GM12878 (cell line): Measurements from ENCODE around the gene PFKFB2. TPM values are rescaled to one million over a fixed set of nuclear protein-coding genes. Genes with fewer than 3 reads are reported as not detected.

ENCODE experiments used
- ATAC-seq: fragments of 200-7000 bp; cut with Tn5 transposase; 3 replicates; pipeline ENCODE4 v1.9.1; 2020; ENCODE audit warnings: mild to moderate bottlenecking, moderate library complexity
- BruUV-seq: library from RNA; stranded (reverse); fragments of 400-500 nt; replicated peaks from 2 replicates; lab custom pipeline; 2021; lab: Mats Ljungman, UMichigan
- CTCF ChIA-PET: fragments of 300-600 bp; sonication (Branson Sonifier 250); formaldehyde crosslinking; extraction: SDS; loops from one replicate; lab custom pipeline; 2021; ENCODE audit warnings: inconsistent platforms; lab: Yijun Ruan, JAX
- POLR2A ChIA-PET: fragments of 350-600 bp; formaldehyde crosslinking; extraction: SDS; loops from one replicate; lab custom pipeline; 2021; ENCODE audit warnings: inconsistent platforms; lab: Charles Lee
- RAD21 ChIA-PET: fragments of 300-600 bp; sonication (Branson Sonifier 250); formaldehyde crosslinking; loops from one replicate; lab custom pipeline; 2023; ENCODE audit warnings: antibody characterized with exemption; ENCODE audit not compliant: unreplicated experiment; lab: Charles Lee
- SMC1A ChIA-PET: fragments of 300-600 bp; sonication (Branson Sonifier 250); formaldehyde crosslinking; loops from one replicate; lab custom pipeline; 2023; ENCODE audit not compliant: unreplicated experiment, uncharacterized antibody; lab: Charles Lee
- DNase-seq: peaks from one replicate; pipeline ENCODE4 v3.0.0-alpha.2; 2011; ENCODE audit warnings: low read depth, low spot score
- FAIRE-seq: peaks from 3 replicates; lab custom pipeline; 2011; peaks lifted over from hg19 to GRCh38; lab: Jason Lieb, UNC
- H2AFZ ChIP-seq: 2 replicates; pipeline ENCODE4 v1.6.0; 2011; ENCODE audit warnings: low read depth, low read length, control low read depth; ENCODE audit not compliant: control insufficient read depth
- H3K27ac ChIP-seq: 2 replicates; pipeline ENCODE4 v1.5.1; 2011; ENCODE audit warnings: control low read depth; ENCODE audit not compliant: control insufficient read depth, insufficient read depth
- H3K27me3 ChIP-seq, 2 experiments: replicated peaks in 1 of 2; 2 replicates each; pipeline versions ENCODE4 v1.6.0 to v1.6.1; 2011; ENCODE audit warnings: low read length in 1 of 2; ENCODE audit not compliant: control insufficient read depth in 2 of 2, insufficient read depth in 2 of 2
- H3K36me3 ChIP-seq, 2 experiments: 2 replicates each; pipeline ENCODE4 v1.5.1; 2011; ENCODE audit warnings: low read length in 1 of 2; ENCODE audit not compliant: control insufficient read depth in 2 of 2, insufficient read depth in 2 of 2
- H3K4me1 ChIP-seq: 2 replicates; pipeline ENCODE4 v1.6.1; 2011; ENCODE audit warnings: mild to moderate bottlenecking, low read length, moderate library complexity, mixed read lengths; ENCODE audit not compliant: control insufficient read depth, insufficient read depth
- H3K4me2 ChIP-seq: 2 replicates; pipeline ENCODE4 v1.6.0; 2011; ENCODE audit warnings: control low read depth; ENCODE audit not compliant: control insufficient read depth, insufficient read depth
- H3K4me3 ChIP-seq: fragments of 200-600 bp; sonication (generic); 2 replicates; pipeline ENCODE4 v1.5.1; 2016
- H3K79me2 ChIP-seq: 2 replicates; pipeline ENCODE4 v1.6.0; 2011; ENCODE audit warnings: low read length; ENCODE audit not compliant: control insufficient read depth, insufficient read depth
- H3K9ac ChIP-seq: 2 replicates; pipeline ENCODE4 v1.8.0; 2011; ENCODE audit warnings: low read length, control low read depth, mixed read lengths; ENCODE audit not compliant: control insufficient read depth, insufficient read depth
- H3K9me3 ChIP-seq: replicated peaks from 3 replicates; pipeline ENCODE4 v1.5.1; 2011; ENCODE audit warnings: mild to moderate bottlenecking, low read length; ENCODE audit not compliant: control insufficient read depth, insufficient read depth
- H4K20me1 ChIP-seq: 2 replicates; pipeline ENCODE4 v1.6.0; 2011; ENCODE audit not compliant: control insufficient read depth, insufficient read depth
- SMAD1 ChIP-seq: fragments of 450-650 bp; IDR thresholded peaks from 2 replicates; pipeline ENCODE4 v1.6.1; 2018; ENCODE audit warnings: mild to moderate bottlenecking, low read depth; ENCODE audit not compliant: partially characterized antibody
- SP1 ChIP-seq: IDR thresholded peaks from one replicate; pipeline ENCODE4 v1.6.1; 2011; ENCODE audit warnings: low read depth, low read length
- WGBS: methylation state at CpG from one replicate; pipeline ENCODE4 v1.1.6; 2016; ENCODE audit warnings: low lambda C conversion rate; ENCODE audit not compliant: insufficient replicate concordance, insufficient coverage; ENCODE audit errors: missing lambda C conversion rate; 5-methylcytosine and 5-hydroxymethylcytosine counted together
- in situ Hi-C: fragments of 300-500 bp; cut with MboI; formaldehyde crosslinking; loops from 9 replicates; pipeline ENCODE4 v1.14.3; 2018; ENCODE audit warnings: mixed read lengths
- intact Hi-C: fragments of 100-400 bp; cut with micrococcal nuclease; formaldehyde crosslinking; loops from one replicate; pipeline ENCODE4 v1.14.2; 2022; ENCODE audit not compliant: unreplicated experiment
- polyA plus RNA-seq, 11 experiments: library from polyadenylated mRNA; depleted of rRNA in 4 of 11; unstranded in 6 of 11; stranded (reverse) in 5 of 11; fragments of >200 nt; fragmentation: Nextera tagmentation in 4 of 11; fragmentation: Illumina TruSeq in 1 of 11; extraction: Ambion mirVana in 4 of 11; extraction: Trizol in 1 of 11; gene quantifications; 1 replicate in 1 of 11; 2 replicates in 10 of 11; pipeline versions ENCODE4 v1.2.1 to v1.2.3, GENCODE V29; 2011 to 2016; ENCODE audit warnings: inconsistent platforms in 2 of 11, missing spikeins in 2 of 11, low read depth in 1 of 11
- total RNA-seq, 4 experiments: library from RNA; depleted of rRNA in 3 of 4; stranded (reverse); fragments of >200 nt in 3 of 4; fragmentation: Illumina TruSeq in 1 of 4; extraction: Trizol in 1 of 4; gene quantifications; 2 replicates each; pipeline versions ENCODE4 v1.2.1 to v1.2.3, GENCODE V29; 2013 to 2021
- TF ChIP-seq, protein P1 (sequence below): fragments of 450-650 bp; formaldehyde crosslinking; IDR thresholded peaks from 2 replicates; pipeline ENCODE4 v1.4.0; 2022; ENCODE audit warnings: mild to moderate bottlenecking, moderate library complexity
- TF ChIP-seq, protein P2 (sequence below): IDR thresholded peaks from 2 replicates; pipeline ENCODE4 v1.6.1; 2011; ENCODE audit warnings: borderline replicate concordance, low read depth, mild to moderate bottlenecking, moderate library complexity, mixed read lengths, low read length; ENCODE audit not compliant: insufficient read depth; ENCODE audit errors: extremely low read length

The PFKFB2 gene
- total and polyA plus RNA-seq, 10 of the 15 experiments (the other 5 are each of a cell fraction or from before 2014, with no cell fraction given) = 0.40 to 1.3 (median 1.0) TPM

DNA sequence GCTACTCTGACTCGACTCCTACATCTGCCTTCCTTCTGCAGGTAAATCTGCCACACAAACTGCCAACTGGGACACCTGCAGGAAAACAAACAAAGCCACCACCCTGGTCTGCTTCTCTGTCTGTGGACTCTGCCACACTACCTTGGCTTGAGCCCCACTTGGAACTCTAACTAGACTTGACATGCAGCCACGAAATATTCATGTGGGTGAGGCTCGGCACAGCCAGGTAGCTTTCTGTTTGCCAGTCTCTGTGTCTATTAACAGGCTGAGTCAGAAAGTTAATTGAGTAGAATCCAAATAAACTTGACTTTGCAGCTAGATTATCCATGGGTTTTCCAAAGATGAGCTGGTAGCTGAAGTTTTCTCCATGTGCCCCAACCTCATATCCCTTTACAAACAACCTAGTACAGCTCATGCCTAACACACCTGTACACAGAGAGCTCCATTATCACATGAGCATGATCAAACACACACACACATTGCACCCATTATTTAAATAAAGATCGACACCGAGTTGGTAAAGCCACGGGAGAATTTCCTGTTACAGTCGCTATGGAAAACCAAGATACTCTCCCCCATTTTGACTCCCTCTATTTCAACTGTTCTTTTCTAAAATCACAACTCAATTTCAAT is 21.3 kb upstream of the PFKFB2 start (continued):
- TF ChIP-seq, protein P1, sequence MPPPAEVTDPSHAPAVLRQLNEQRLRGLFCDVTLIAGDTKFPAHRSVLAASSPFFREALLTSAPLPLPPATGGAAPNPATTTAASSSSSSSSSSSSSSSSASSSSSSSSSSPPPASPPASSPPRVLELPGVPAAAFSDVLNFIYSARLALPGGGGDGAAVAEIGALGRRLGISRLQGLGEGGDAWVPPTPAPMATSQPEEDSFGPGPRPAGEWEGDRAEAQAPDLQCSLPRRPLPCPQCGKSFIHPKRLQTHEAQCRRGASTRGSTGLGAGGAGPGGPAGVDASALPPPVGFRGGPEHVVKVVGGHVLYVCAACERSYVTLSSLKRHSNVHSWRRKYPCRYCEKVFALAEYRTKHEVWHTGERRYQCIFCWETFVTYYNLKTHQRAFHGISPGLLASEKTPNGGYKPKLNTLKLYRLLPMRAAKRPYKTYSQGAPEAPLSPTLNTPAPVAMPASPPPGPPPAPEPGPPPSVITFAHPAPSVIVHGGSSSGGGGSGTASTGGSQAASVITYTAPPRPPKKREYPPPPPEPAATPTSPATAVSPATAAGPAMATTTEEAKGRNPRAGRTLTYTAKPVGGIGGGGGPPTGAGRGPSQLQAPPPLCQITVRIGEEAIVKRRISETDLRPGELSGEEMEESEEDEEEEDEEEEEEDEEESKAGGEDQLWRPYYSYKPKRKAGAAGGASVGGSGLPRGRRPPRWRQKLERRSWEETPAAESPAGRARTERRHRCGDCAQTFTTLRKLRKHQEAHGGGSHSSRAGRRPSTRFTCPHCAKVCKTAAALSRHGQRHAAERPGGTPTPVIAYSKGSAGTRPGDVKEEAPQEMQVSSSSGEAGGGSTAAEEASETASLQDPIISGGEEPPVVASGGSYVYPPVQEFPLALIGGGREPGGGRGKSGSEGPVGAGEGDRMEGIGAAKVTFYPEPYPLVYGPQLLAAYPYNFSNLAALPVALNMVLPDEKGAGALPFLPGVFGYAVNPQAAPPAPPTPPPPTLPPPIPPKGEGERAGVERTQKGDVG = no peak

DNA sequence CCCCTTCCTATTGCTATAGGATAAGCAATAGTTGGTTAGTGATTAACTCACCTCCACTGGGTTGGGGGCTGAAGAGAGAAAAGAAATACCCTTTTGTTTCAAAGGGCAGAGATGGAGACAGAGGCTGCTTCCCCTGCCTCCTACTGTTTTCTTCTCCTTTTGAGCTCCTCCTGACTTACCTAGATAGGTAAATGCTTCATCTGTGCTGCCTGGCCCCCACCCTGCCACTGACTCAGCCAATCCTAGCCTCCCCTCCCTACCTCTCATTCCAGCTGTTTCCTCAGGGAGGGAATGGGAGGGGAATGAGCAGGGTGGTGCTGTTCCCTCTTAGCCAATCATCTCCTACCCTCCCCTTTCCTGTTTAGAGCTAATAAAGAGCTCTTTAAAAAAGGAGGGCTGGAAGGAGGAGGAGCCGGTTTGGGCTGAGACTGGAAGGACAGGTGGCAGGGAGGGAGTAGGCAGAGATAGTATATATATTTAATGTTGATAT is 20.5 kb upstream of the PFKFB2 start, which contains the start of gene C1orf116:
Gene C1orf116 (minus strand): TSS at position 229 of the 490 bp plus-strand sequence. CDS start 5,158 bp downstream, outside the sequence.
- POLR2A ChIA-PET = no interaction called here
- SMC1A ChIA-PET = interaction anchor here (1.1 kb wide), 1 partner anchor 15 kb away, joined by 8 read pairs; no protein-coding TSS in a partner anchor
- Histone ChIP-seq H3K4me2 (no peak within 1 kb of the TSS), H3K9me3 (no peaks in the 10 kb centered on the region), H3K4me3 (no peak within 1 kb of the TSS), H4K20me1 (no peaks in the 10 kb centered on the region), H3K4me1 (no peaks in the 10 kb centered on the region), H3K9ac (no peak within 1 kb of the TSS), H2AFZ (no peak within 1 kb of the TSS), H3K79me2 (no peaks in the 10 kb centered on the region), H3K27ac (no peak within 1 kb of the TSS), H3K36me3 (no peaks in the 10 kb centered on the region), H3K27me3 (peaks cover 3 to 7% of the 10 kb centered on the region in 2 experiments; a peak in 3 of 4 replicates)
- intact Hi-C loops (no loop called here), in situ Hi-C loops (no loop called here)
- DNase-seq (no peak), ATAC-seq (no peak), FAIRE-seq (no peak)
- RAD21 ChIA-PET = no interaction called here
- 0% methylated on average over 1 of the region's 1 CpG for WGBS
- TF ChIP-seq SP1 (no peak), SMAD1 (no peak)
- TF ChIP-seq, protein P2, sequence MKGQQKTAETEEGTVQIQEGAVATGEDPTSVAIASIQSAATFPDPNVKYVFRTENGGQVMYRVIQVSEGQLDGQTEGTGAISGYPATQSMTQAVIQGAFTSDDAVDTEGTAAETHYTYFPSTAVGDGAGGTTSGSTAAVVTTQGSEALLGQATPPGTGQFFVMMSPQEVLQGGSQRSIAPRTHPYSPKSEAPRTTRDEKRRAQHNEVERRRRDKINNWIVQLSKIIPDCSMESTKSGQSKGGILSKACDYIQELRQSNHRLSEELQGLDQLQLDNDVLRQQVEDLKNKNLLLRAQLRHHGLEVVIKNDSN = no peak
- CTCF ChIA-PET = interaction anchor here (0.6 to 2.1 kb wide), 7 partner anchors 10 to 471 kb away, joined by 3 to 7 read pairs (median 5); no protein-coding TSS in a partner anchor
- BruUV-seq = no TSS peak
